Gastroesophageal sphincter (tissue), 4 donors: ENCODE measurements around the gene GRM4. TPM values are rescaled to one million over a fixed set of nuclear protein-coding genes. Genes with fewer than 3 reads are reported as not detected.

ENCODE experiments used
- ATAC-seq: fragments of 150-250 bp; one replicate; pipeline ENCODE4 v1.9.1; 2016; ENCODE audit warnings: mild to moderate bottlenecking, moderate library complexity
- H3K27ac ChIP-seq, 4 donors: fragments of 200-600 bp; sonication (generic) in 3 of 4; 1 replicate in 3 of 4; 2 replicates in 1 of 4; pipeline ENCODE4 v1.5.1; 2016 to 2019
- H3K27me3 ChIP-seq: fragments of 200-600 bp; sonication (generic); one replicate; pipeline ENCODE4 v1.5.1; 2019
- H3K36me3 ChIP-seq, 2 donors: fragments of 200-600 bp; sonication (generic); one replicate each; pipeline ENCODE4 v1.5.1; 2019; ENCODE audit warnings: control low read depth in 1 of 2
- H3K4me1 ChIP-seq, 3 donors: fragments of 200-600 bp; sonication (generic); 1 replicate in 2 of 3; 2 replicates in 1 of 3; pipeline ENCODE4 v1.5.1; 2016 to 2019; ENCODE audit warnings: control low read depth in 2 of 3
- H3K4me3 ChIP-seq, 2 donors: fragments of 200-600 bp; sonication (generic); one replicate each; pipeline ENCODE4 v1.5.1; 2019; ENCODE audit warnings: mild to moderate bottlenecking in 1 of 2, moderate library complexity in 1 of 2
- H3K9me3 ChIP-seq, 3 donors: fragments of 200-600 bp; sonication (generic); one replicate each; pipeline ENCODE4 v1.5.1; 2017 to 2019; ENCODE audit warnings: control low read depth in 2 of 3
- CTCF ChIP-seq, 4 experiments: fragments of 200-600 bp in 2 of 4; fragments of 450-650 bp in 2 of 4; sonication (generic) in 1 of 4; IDR thresholded peaks; one replicate each; pipeline ENCODE4 v1.5.1; 2017 to 2019; ENCODE audit warnings: antibody characterized with exemption in 4 of 4, mild to moderate bottlenecking in 2 of 4, moderate library complexity in 2 of 4
- EP300 ChIP-seq: sonication (generic); formaldehyde crosslinking; IDR thresholded peaks from one replicate; pipeline ENCODE4 v1.6.1; 2017; ENCODE audit warnings: antibody characterized with exemption, mild to moderate bottlenecking
- POLR2A ChIP-seq, 2 donors: fragments of 450-650 bp; IDR thresholded peaks; one replicate each; pipeline ENCODE4 v1.6.1; 2017; ENCODE audit warnings: antibody characterized with exemption in 2 of 2, mild to moderate bottlenecking in 2 of 2, moderate library complexity in 1 of 2
- POLR2AphosphoS5 ChIP-seq: sonication (generic); formaldehyde crosslinking; IDR thresholded peaks from one replicate; pipeline ENCODE4 v1.6.1; 2017; ENCODE audit warnings: antibody characterized with exemption
- WGBS, 2 donors: methylation state at CpG; one replicate each; pipeline ENCODE4 v1.1.5; 2018; ENCODE audit warnings: low coverage in 1 of 2; 5-methylcytosine and 5-hydroxymethylcytosine counted together
- total RNA-seq, 4 donors: library from RNA; depleted of rRNA; stranded (reverse); fragments of >200 nt; gene quantifications; one replicate each; pipeline ENCODE4 v1.1.0, GENCODE V29; 2016

Gene GRM4
- total RNA-seq, 4 donors from 2014 or later, result not detected

DNA sequence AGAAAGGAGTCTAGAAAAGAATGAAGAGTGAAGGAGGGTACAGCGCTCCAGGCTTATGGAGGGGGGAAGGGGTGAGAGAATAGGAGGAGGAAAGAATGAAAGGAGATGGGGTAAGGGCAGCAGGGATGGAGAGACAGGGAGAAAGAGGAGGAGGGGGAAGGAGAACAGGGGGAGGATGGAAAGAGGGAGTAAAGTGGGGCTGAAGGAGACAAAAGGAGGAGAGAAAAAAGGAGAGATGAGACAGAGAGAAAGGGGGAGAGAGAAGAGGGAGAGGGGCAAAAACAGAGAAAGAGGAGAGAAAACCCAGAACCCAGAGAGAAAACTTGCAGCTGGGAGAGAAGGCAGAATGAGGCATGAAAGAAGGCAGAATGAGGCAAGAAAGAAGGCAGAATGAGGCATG, 110.7 kb downstream of the GRM4 start:
- TF ChIP-seq POLR2AphosphoS5, result no peak
- no peak for TF ChIP-seq EP300
- TF ChIP-seq CTCF (IDR thresholded peaks at IDR 0.05), result no peak
- no peak for TF ChIP-seq POLR2A (IDR thresholded peaks at IDR 0.05)

DNA sequence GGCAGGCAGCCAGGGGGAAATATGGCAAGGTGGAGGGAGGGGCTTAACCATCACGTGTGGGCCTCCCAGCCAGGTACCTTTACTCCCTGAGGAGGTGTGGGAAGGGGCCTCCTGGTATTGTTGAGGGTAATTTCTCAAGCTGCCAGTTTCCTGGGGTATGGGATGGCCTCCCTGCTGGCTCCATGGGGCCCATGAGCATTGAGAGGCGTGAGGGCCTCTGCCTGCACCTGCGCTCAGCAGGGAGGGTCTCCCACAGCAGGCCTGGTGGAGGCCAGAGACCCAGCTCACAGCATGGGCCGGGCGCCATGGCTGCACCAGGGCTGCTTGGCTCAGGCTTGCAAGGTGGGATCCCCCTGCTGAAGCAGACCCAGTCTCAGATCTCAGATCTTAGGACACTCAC, 113.0 kb downstream of the GRM4 start:
- WGBS, 2 donors, result 9 to 60% methylated on average over 1 of the region's 5 CpGs
- no peak for TF ChIP-seq POLR2A (IDR thresholded peaks at IDR 0.05)
- ATAC-seq, result no peak
- Histone ChIP-seq H3K9me3 (no peaks in the 10 kb centered on the region), H3K36me3 (no peaks in the 10 kb centered on the region), H3K27ac (no peak overlapping the region), H3K4me1 (no peaks in the 10 kb centered on the region), H3K4me3 (no peak overlapping the region), H3K27me3 (peaks cover 58% of the 10 kb centered on the region)

More for the DNA sequence above, 110.7 kb downstream of the GRM4 start:
- no peak for ATAC-seq
- Histone ChIP-seq H3K27me3 (peaks cover 65% of the 10 kb centered on the region), H3K27ac (no peak overlapping the region), H3K4me1 (no peaks in the 10 kb centered on the region), H3K36me3 (no peaks in the 10 kb centered on the region), H3K9me3 (no peaks in the 10 kb centered on the region), H3K4me3 (no peak overlapping the region)
- WGBS, 2 donors, result 79 to 86% methylated on average over 1 of the region's 1 CpG

DNA sequence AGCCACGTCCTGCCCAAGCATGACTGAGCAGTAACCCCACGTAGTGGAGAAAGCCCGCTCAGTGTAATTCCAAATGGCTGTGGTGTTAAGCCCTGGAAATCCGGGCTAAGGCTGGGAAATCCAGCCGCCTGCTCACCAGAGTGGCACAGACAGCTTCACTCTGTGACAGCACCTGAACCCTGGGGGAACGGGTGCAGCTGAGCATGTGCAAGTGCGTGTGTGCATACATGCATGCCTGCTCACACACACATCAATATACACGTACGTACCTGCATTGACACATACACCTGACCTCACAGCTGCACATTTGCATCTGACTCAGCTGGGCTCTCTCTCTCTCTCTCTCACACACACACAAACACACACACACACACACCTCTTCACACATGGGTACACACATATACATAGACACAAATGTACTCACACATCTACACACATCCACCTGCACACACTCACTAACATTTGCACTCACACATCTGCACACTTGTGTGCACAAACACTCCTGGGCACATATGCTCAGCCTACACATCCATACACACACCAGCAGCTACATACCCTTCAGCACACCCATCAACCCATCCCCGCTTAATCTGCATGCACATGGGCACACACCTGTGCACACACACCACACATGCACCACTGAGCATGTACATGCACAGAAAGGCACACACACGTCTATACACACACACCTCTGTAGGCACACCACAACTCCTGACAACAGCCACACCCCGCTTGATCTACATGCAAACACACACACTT, 114.1 kb downstream of the GRM4 start:
- no peak for TF ChIP-seq EP300
- no peak for TF ChIP-seq POLR2AphosphoS5
- no peak for TF ChIP-seq POLR2A (IDR thresholded peaks at IDR 0.05)
- TF ChIP-seq CTCF (IDR thresholded peaks at IDR 0.05), result no peak
- H3K4me3 ChIP-seq, result no peak overlapping the region
- 73 to 98% methylated on average over 5 to 7 of the region's 12 CpGs for WGBS, 2 donors
- H3K27ac ChIP-seq, result no peak overlapping the region
- no peaks in the 10 kb centered on the region for H3K4me1 ChIP-seq
- H3K9me3 ChIP-seq, result no peaks in the 10 kb centered on the region
- no peaks in the 10 kb centered on the region for H3K36me3 ChIP-seq
- H3K27me3 ChIP-seq, result peaks cover 66% of the 10 kb centered on the region
- ATAC-seq, result no peak

DNA sequence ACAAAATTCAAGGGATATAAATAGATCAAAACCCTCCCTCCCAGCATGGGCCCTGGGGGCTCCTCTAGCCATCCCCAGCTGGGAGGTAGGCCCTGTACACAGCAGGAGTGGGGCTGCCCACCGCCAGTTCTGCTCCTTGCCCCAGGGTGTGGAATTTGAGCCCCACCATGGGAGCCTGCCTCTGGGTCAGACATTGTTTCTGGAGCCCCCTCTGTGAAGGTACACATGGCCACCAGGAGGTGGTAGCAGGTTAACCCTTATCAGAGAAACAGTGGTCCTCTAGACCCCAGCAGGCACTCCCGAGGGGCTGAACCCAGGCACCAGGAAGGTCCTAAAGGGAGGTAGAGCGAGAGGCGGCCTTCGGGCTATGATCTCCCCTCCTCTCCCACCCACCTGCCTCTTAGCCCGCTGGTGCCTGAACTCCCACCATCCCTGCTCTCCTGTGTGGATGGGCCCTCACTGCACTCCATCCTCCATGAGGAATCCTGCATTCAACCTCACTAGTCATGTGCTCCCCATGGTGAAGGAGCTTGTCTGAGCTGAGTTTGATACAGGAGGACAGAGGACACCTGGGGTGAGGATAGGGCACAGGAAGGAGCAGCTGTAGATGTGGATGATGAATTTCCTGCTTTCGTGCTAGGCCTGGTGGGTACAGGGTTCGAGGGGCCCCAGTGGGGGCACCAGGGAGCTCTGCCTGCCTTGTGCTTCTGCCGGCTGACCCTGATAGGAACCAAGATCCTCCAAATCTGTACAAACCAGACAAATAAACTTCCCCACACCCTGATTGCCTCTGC, 114.9 kb downstream of the GRM4 start:
- Histone ChIP-seq H3K4me1 (no peaks in the 10 kb centered on the region), H3K27ac (no peak overlapping the region), H3K27me3 (peaks cover 73% of the 10 kb centered on the region), H3K4me3 (no peak overlapping the region), H3K9me3 (no peaks in the 10 kb centered on the region), H3K36me3 (no peaks in the 10 kb centered on the region)
- WGBS, 2 donors, result 74 to 92% methylated on average over 4 to 8 of the region's 9 CpGs
- ATAC-seq, result no peak
- TF ChIP-seq CTCF (IDR thresholded peaks at IDR 0.05) (no peak), EP300 (no peak), POLR2A (IDR thresholded peaks at IDR 0.05) (no peak), POLR2AphosphoS5 (no peak)

DNA sequence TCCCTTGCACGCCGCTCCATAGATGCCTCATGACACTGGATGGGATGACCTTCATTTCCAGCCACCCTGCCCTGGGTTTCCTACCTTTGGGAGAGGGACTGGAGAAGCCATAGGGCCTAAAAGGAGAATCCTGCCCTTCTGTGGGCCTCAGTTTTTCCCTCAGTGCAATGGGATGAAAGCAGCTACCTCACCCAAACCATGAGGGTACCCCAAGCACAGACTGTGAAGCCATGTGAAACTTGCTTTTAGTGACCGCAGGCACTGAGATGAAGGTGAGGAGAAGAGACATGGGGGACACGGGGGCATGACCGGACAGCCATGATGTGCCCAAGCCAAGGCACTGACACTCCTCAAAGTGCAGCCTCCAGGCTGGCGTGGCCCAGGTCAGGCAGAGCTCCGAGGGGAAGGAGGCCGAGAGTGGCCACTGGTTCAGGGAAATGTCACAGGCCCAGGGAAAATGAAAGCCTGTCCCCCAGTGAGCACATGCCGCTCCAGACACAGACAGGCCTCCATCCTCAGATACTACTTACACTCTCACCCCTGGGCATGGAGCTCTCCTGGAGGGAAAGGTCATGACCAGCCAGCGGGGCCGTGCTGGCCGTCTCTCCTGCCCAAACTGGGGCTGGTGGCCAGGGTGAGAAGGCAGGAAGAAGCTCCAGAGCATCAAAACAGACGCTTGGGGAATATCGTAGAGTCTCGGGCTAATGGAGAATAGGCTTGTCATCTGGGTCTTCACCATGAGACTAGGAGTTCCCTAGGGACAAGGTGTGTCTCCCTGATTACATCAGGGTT, 116.2 kb downstream of the GRM4 start:
- H3K4me1 ChIP-seq, result no peaks in the 10 kb centered on the region
- no peaks in the 10 kb centered on the region for H3K9me3 ChIP-seq
- no peaks in the 10 kb centered on the region for H3K36me3 ChIP-seq
- H3K27ac ChIP-seq, result no peak overlapping the region
- WGBS, 2 donors, result 90 to 92% methylated on average over 2 to 7 of the region's 15 CpGs
- no peak for TF ChIP-seq EP300
- TF ChIP-seq POLR2AphosphoS5, result no peak
- no peak for TF ChIP-seq POLR2A (IDR thresholded peaks at IDR 0.05)
- no peak for TF ChIP-seq CTCF (IDR thresholded peaks at IDR 0.05)
- H3K27me3 ChIP-seq, result peaks cover 74% of the 10 kb centered on the region
- no peak overlapping the region for H3K4me3 ChIP-seq
- ATAC-seq, result no peak
